SK-N-MC (cell line): ENCODE data around the gene CDC26.

Experiments
- FOXP2 ChIP-seq: optimal IDR thresholded peaks from 2 replicates; pipeline ENCODE3; 2011; ENCODE audit warnings: mild to moderate bottlenecking, moderate library complexity; ENCODE audit not compliant: insufficient read depth; ENCODE audit errors: extremely low read length, control extremely low read depth
- POLR2AphosphoS5 ChIP-seq: IDR thresholded peaks from 2 replicates; pipeline ENCODE4 v1.6.1; 2012; ENCODE audit warnings: mild to moderate bottlenecking, low read depth, low read length, borderline replicate concordance

DNA sequence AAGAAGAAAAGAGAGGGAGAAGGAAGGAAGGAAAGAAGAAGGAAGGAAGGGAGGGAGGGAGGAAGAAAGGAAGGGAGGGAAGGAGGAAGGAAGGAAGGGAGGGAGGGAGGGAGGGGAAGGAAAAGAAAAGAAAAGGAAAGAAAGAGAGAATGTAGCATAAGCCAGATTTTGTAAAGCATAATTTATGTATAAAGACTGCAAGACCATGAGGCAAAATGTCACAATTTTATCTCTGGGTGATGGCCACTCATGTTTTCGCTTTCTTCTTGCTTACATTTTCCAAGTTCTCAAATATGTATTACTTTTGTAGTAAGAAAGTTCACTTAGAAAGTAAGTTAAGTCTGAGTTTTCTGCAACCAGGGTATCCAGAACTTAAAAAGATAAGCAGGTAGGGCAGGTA lies 31.2 kb upstream of the CDC26 start:
- TF ChIP-seq FOXP2 = no peak
- no peak for TF ChIP-seq POLR2AphosphoS5
